CD4-positive, alpha-beta T cell treated with Interleukin-17A for 4 hours (primary cell): ENCODE measurements around the gene FBXO39.
"Not testable (repeated sequence)": the region's sequence is repeated elsewhere in the genome, so short reads cannot be mapped to it uniquely, and the experiment has no call there.

ENCODE experiments used
- DNase-seq: peaks from one replicate; pipeline ENCODE4 v3.0.0-alpha.2; 2020; ENCODE audit warnings: mixed read lengths

FBXO39 gene

DNA sequence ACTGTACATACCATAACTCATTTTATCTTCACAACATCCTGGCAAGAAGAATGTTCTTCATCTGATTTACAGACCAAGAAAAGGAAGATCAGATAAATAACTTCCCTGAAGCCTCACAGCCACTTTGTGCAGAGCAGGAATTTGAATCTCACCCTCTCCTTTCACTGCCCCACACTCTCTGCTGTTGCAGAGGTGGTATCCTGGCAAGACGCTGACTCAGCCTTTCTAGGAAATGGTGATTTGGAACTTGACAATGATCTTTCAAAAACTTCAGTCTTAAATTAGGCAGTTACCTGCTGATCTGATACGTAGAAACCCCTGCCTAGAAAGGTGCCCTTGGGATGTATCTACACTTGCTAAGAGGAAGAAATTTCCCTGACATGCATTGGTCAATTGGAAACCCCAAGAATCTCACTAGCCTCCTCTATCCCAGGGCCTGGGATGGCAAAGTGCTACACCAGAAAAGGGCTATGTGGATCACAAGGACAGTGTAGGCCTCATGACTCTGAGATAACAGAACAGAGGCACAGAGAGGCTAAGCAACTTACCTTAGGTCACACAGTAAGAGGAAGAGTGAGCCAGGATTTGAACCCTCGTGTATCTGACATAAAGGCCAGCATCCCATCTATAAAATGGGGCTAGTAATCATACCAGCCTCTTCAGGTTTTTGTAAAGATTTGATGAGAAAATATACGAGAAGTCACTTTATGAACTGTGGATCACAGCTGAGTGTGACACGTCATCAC, 17.9 kb downstream of the FBXO39 start:
- DNase-seq = no peak

DNA sequence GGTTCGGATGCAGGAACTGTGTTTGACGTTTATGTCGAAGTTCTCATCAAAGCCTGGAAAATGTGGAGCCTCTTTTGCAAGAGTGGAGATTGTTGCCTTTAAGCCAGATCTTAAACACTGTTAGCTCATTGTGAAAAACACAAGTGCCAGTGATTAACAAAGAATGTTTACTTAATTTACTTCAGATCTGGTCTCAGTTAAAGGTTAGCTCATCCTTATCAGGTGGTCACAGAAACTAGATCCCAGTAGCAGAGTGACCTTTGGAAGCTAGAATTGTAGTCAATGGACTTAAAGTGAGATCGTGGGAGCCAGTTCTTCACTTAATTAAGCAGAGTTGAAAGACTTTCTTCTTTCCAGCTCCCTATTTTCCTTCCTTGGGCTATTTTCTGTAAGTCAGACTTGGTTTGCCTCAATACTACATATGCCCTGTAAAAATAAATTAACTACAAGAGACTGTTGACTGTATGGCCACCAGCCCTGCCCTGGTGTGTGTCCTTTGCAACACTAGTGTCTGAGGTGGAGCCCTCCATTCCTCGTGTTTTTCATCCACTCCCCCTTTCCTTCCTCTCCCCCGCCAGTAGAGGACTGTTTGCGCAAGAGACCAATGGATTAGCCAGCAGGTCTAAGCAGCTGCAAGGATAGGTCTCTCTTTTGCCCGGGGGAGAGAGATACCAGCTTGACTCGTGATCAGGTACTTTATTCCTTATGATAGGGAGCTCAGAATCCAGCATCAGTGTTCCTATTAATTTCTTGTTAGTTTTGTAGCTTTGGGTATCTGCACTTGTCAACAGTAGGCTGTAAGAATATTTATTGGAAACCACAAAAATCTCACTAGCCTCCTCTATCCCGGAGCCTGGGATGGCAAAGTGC, 20.2 kb downstream of the FBXO39 start:
- no peak for DNase-seq

- no peak for DNase-seq
These were observed 21.0 kb downstream of the FBXO39 start for GRCh38 chr17:6796887-6797490.

GRCh38 chr17:6797718-6798351, 21.8 kb downstream of the FBXO39 start:
- no peak for DNase-seq

GRCh38 chr17:6799738-6800137, 23.7 kb downstream of the FBXO39 start:
- no peak for DNase-seq

DNA sequence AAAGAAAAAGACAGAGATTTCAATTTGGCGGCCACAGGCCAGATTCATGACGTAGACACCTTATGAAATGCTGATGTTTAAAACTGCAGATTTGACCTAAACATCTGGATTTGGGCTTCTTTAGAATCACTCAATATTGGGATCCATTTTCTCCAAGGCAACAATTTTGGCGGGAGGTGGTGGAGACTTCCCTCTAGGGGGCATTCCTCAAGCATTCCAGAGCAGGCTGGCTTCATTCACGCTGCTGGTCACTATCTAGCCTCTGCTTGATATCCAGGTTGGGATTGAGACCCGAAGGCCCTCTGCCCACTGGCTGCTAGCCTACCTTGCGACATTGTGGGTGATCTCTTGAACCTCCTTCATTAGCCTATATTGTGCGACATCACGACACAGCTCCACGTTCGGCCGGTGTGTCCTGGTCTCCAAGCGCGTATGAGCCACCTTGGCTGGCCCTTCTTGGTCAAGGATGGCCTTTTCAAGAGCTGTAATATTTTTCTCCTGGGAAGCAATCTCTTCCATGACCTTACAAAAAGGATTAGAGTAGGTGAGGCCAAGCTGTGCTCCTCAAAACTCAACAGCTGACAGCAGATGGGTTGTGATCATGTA, 24.5 kb downstream of the FBXO39 start:
- DNase-seq = no peak

DNA sequence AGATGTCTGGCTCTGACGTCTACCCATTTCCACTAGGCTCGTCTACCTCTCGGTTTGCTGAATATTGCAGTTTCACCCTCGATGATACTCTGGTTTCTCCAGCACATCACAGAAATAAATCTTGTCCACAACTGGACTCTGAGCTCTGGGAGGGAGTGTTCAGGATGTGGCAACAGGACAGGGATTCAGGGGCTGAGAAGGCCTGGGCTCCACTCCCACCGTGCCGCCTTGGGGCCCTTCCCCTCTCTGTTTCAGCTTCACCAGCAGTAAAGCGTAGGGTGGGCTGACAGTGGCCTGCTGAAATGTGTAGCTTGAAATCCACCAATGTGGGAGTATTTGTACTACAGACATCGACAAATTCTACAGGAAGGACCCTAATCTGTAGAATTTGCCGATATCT, 35.5 kb downstream of the FBXO39 start:
- DNase-seq = no peak

DNA sequence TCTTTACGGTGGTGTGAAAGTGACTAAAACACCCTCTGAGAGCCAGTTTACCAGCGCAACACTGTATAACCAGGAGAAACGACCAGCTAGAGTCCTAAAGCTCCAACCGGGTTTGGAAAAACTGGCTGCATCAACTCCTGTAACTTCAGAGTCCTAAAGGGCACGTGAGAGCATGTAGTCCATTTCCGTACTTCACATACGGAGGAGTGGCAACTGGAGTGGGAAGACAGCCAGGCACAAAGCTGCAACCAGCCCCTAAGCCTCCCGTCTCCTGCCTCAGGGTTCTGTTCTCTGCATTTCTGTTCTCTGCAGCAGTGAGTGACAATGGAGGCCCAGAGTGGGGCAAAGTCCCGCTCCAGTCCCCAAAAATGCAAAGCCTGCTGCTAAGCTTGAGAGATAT, 36.3 kb downstream of the FBXO39 start:
- no peak for DNase-seq

GRCh38 chr17:6815775-6816174, 39.8 kb downstream of the FBXO39 start:
- DNase-seq = no peak

DNA sequence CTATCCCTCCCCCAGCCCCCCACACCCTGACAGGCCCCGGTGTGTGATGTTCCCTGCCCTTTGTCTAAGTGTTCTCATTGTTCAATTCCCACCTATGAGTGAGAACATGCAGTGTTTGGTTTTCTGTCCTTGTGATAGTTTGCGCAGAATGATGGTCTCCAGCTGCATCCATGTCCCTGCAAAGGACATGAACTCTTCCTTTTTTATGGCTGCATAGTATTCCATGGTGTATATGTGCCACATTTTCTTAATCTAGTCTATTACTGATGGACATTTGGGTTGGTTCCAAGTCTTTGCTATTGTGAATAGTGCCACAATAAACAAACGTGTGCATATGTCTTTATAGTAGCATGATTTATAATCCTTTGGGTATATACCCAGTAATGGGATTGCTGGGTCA, 40.4 kb downstream of the FBXO39 start:
- DNase-seq = not testable (repeated sequence)

- no peak for DNase-seq
These were observed 42.9 kb downstream of the FBXO39 start for GRCh38 chr17:6818938-6819337.

DNA sequence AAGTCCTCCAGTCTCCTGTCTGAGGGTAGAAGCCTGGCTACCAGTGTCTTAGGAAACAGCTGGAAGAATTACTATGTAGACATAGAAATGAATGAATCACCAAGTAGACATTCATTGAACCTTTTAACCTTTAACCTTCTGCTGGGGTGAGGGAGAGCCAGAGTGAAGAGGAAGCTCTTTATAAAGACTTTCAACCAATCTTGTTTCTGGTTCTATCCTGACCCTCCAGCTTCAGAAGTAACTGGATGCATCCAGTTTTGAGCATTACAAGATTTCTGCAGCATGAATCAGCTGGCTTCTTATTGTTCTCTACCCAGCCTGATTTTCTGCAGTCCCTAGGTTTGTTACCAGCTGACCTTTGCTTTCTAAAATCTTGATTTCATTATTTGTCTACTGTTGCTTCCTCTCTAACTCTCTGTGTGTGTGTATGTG, 47.0 kb downstream of the FBXO39 start:
- DNase-seq = no peak

- no peak for DNase-seq
These were observed 54.5 kb downstream of the FBXO39 start for GRCh38 chr17:6830383-6830986.

DNA sequence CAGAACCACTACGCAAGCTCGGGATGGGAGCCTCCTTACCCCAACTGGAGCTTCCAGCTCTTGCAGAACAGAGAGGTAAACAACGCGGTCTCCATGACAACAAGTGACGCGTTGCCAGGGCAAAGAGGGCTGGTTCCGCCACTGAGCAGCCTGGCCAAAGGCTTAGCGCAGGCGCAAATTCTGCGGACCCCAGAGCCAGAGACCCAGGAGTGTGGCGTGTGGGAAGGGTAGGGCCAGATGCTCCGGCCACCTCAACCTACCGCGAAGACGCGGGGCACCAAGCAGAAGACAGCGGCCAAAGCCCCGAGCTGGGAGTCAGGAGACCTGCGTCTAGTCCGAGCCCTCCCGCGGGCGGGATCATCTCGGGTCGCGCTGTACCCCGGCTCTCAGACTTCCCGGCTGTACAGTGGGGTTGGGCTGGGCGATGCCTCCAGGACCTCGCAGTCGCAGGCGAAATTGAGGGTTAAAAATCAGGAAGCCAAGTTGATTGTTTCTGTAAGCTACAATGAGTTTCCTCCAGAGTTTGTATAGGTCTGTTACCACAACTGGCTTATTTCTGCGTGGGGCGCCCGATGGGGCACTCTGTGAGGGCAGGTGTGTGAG, 55.7 kb downstream of the FBXO39 start, which contains the start of gene TEKT1:
Gene TEKT1, minus strand, starts transcription at position 69 of the 603 bp plus-strand sequence. CDS start 1,353 bp downstream, outside the sequence.
- DNase-seq = peak; percentile 67
